AG09309 (cell line): Measurements from ENCODE around the gene EVI2B.

Experiments used
- DNase-seq: peaks from one replicate; pipeline ENCODE4 v3.0.0-alpha.2; 2010; ENCODE audit warnings: low read depth
- H3K4me3 ChIP-seq: 2 replicates; pipeline ENCODE4 v1.5.1; 2011; ENCODE audit warnings: mild to moderate bottlenecking, low read depth, low read length, moderate library complexity; ENCODE audit not compliant: control insufficient read depth
- CTCF ChIP-seq: IDR thresholded peaks from 2 replicates; pipeline ENCODE4 v1.5.1; 2011; ENCODE audit warnings: mild to moderate bottlenecking, low read depth, low read length, inconsistent platforms; ENCODE audit not compliant: insufficient read depth, control insufficient read depth; ENCODE audit errors: missing control alignments

EVI2B gene

GRCh38 chr17:31339906-31340661, 26.2 kb upstream of the EVI2B start:
- TF ChIP-seq CTCF = no peak
- peak; percentile 66 for DNase-seq
- no peak overlapping the region for H3K4me3 ChIP-seq

GRCh38 chr17:31329221-31329620, 15.4 kb upstream of the EVI2B start:
- H3K4me3 ChIP-seq = no peak overlapping the region
- DNase-seq = no peak
- TF ChIP-seq CTCF = no peak

GRCh38 chr17:31328160-31328535, 14.3 kb upstream of the EVI2B start:
- DNase-seq = peak; percentile 13
- no peak overlapping the region for H3K4me3 ChIP-seq
- no peak for TF ChIP-seq CTCF

- DNase-seq = peak; percentile 48
- TF ChIP-seq CTCF = no peak
- H3K4me3 ChIP-seq = no peak overlapping the region
Measured at GRCh38 chr17:31327534-31328159, 13.8 kb upstream of the EVI2B start.

GRCh38 chr17:31323551-31323950, 9.7 kb upstream of the EVI2B start:
- TF ChIP-seq CTCF = no peak
- no peak for DNase-seq
- H3K4me3 ChIP-seq = no peak overlapping the region

- DNase-seq = no peak
- no peak overlapping the region for H3K4me3 ChIP-seq
- no peak for TF ChIP-seq CTCF
Measured at GRCh38 chr17:31321966-31322365, 8.1 kb upstream of the EVI2B start.
